ENCODE results near the gene TOM1. TPM values are rescaled to one million over a fixed set of nuclear protein-coding genes. Genes with fewer than 3 reads are reported as not detected.

The TOM1 gene
- total RNA-seq, 2 experiments from 2014 or later: 30.0 to 37.8 TPM

- ChIA-PET POLR2A (no interaction called here), CTCF (no interaction called here)
- H3K9me3 Mint-ChIP-seq: no peaks in the 10 kb centered on the region
- no peak overlapping the region for H3K27ac Mint-ChIP-seq
- no peaks in the 10 kb centered on the region for H3K27me3 Mint-ChIP-seq
- no peak overlapping the region for H3K4me3 Mint-ChIP-seq
- no peak for DNase-seq
- peaks cover 45% of the 10 kb centered on the region for H3K36me3 Mint-ChIP-seq (ENCODE audit: low read depth)
- H3K4me1 Mint-ChIP-seq: peaks cover 31% of the 10 kb centered on the region
Measured at GRCh38 chr22:35276019-35276418, 23.7 kb upstream of the TOM1 start.

GRCh38 chr22:35288116-35288515 is 11.6 kb upstream of the TOM1 start:
- Mint-ChIP-seq H3K27me3 (no peaks in the 10 kb centered on the region), H3K9me3 (no peaks in the 10 kb centered on the region), H3K36me3 (ENCODE audit: low read depth) (peaks cover 41% of the 10 kb centered on the region), H3K27ac (no peak overlapping the region), H3K4me3 (no peak overlapping the region), H3K4me1 (no peaks in the 10 kb centered on the region)
- CTCF ChIA-PET: interaction anchor here (1.3 kb wide), 1 partner anchor 11 kb away, joined by 3 read pairs; no protein-coding TSS in a partner anchor
- no peak for DNase-seq
- POLR2A ChIA-PET: no interaction called here

- Mint-ChIP-seq H3K27me3 (no peaks in the 10 kb centered on the region), H3K27ac (no peak overlapping the region), H3K9me3 (no peaks in the 10 kb centered on the region), H3K4me3 (no peak overlapping the region), H3K36me3 (ENCODE audit: low read depth) (peaks cover 39% of the 10 kb centered on the region), H3K4me1 (peaks cover under 1% of the 10 kb centered on the region)
- POLR2A ChIA-PET: no interaction called here
- no peak for DNase-seq
- CTCF ChIA-PET: no interaction called here
Measured at GRCh38 chr22:35292786-35293185, 6.9 kb upstream of the TOM1 start.

GRCh38 chr22:35296051-35296450 is 3.6 kb upstream of the TOM1 start:
- H3K4me1 Mint-ChIP-seq: peaks cover 10% of the 10 kb centered on the region
- H3K4me3 Mint-ChIP-seq: no peak overlapping the region
- POLR2A ChIA-PET: no interaction called here
- H3K36me3 Mint-ChIP-seq (ENCODE audit: low read depth): peaks cover 28% of the 10 kb centered on the region
- CTCF ChIA-PET: interaction anchor here (0.7 kb wide), 1 partner anchor 32 kb away, joined by 3 read pairs; no protein-coding TSS in a partner anchor
- no peak overlapping the region for H3K27ac Mint-ChIP-seq
- no peak for DNase-seq
- H3K9me3 Mint-ChIP-seq: no peaks in the 10 kb centered on the region
- H3K27me3 Mint-ChIP-seq: no peaks in the 10 kb centered on the region

DNA sequence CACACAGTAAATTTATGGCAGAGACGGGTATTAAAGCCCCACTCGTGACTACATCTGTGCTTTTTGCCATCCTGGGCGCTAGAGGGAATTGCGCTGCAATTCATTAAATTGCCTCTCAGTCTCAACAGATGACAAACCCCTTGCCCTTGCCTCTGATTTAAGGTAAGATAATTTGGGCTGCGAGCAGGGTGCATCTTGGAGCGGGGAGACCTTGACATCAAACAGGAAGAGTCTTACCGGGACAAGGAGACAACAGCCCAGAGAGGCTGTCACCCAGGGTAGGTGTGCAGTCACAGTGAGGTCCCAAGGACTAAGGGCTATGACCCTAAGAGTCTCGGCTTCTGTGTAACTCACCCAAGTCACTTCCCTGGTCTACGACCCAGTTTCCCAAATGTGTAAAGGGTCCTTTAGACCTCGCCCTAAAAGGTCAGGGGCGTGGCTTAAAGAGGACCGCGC is 449 bp upstream of the TOM1 start:
- no peak for DNase-seq
- ChIA-PET POLR2A (interaction anchor here (0.7 to 0.8 kb wide), 3 partner anchors 12 to 42 kb away, joined by 3 to 6 read pairs (median 6); partner anchors contain the start of gene HMGXB4), CTCF (interaction anchor here (1.0 to 1.8 kb wide), 5 partner anchors 9 to 35 kb away, joined by 3 to 5 read pairs (median 3); no protein-coding TSS in a partner anchor)
- Mint-ChIP-seq H3K27me3 (no peaks in the 10 kb centered on the region), H3K27ac (peak overlapping the region; percentile 94), H3K9me3 (no peaks in the 10 kb centered on the region), H3K4me3 (peak overlapping the region; percentile 92), H3K4me1 (peaks cover 29% of the 10 kb centered on the region), H3K36me3 (ENCODE audit: low read depth) (peaks cover 15% of the 10 kb centered on the region)

DNA sequence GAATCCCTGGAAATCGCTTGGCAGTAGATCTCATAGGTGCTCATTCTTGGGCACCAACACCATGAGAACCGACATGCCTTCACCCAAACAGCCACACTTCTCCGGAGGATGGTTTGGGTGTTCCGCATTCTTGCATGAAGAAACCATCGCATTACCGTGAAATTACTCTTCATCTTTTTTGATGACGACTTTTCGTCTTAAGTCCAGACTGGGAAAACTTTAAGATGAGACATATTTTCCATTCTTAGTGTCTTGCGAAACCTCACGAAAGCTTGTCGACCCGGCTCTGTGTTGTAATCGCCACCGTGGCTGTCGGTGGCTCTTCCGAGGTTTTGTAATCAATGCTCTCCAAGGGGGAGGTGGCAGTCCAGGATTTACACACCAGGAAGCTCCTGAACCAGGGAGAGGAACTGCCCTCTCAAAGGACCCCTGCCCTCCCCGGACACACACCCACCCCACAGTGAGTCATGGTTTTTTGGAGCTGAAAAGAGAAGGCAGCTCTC is 1.7 kb downstream of the TOM1 start:
- no peak overlapping the region for H3K27ac Mint-ChIP-seq
- H3K9me3 Mint-ChIP-seq: no peaks in the 10 kb centered on the region
- H3K4me3 Mint-ChIP-seq: peak overlapping the region; percentile 55
- peaks cover 41% of the 10 kb centered on the region for H3K4me1 Mint-ChIP-seq
- CTCF ChIA-PET: interaction anchor here (0.7 kb wide), 2 partner anchors 19 to 109 kb away, joined by 3 to 4 read pairs; no protein-coding TSS in a partner anchor
- POLR2A ChIA-PET: no interaction called here
- peaks cover 12% of the 10 kb centered on the region for H3K36me3 Mint-ChIP-seq (ENCODE audit: low read depth)
- no peaks in the 10 kb centered on the region for H3K27me3 Mint-ChIP-seq
- DNase-seq: no peak

DNA sequence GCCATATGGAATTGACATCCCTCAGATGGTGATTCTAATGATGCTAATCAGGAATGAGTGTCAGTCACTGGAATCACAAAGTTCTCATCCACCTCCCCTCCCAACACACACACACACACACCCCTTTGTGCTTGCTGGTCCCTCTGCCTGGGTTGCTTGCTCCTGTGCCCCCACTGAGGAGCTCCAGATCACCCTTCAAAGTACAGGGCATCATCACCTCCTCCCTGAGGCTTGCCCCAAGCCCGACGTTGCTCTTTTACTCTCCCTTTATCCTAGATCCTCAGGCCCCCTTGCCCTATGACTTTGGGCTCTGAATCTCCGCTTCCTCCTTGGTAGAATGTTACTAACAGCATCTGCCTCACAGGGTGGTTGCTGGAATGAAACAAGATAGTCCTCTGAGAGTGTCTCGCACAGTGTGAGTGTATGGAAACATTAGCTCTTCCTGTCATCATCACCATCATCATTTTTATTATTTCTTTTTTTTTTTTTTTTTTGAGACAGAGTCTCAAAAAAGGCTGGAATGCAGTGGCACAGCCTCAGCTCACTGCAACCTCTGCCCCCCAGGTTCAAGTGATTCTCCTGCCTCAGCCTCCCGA is 3.4 kb downstream of the TOM1 start:
- DNase-seq: no peak
- H3K9me3 Mint-ChIP-seq: no peaks in the 10 kb centered on the region
- H3K4me1 Mint-ChIP-seq: peaks cover 55% of the 10 kb centered on the region
- POLR2A ChIA-PET: no interaction called here
- H3K27me3 Mint-ChIP-seq: no peaks in the 10 kb centered on the region
- H3K27ac Mint-ChIP-seq: no peak overlapping the region
- H3K36me3 Mint-ChIP-seq (ENCODE audit: low read depth): peaks cover 8% of the 10 kb centered on the region
- H3K4me3 Mint-ChIP-seq: no peak overlapping the region
- CTCF ChIA-PET: interaction anchor here (0.6 to 0.7 kb wide), 3 partner anchors 10 to 114 kb away, joined by 3 to 5 read pairs (median 3); no protein-coding TSS in a partner anchor

GRCh38 chr22:35305525-35306070 is 5.9 kb downstream of the TOM1 start:
- Mint-ChIP-seq H3K4me1 (peaks cover 73% of the 10 kb centered on the region), H3K36me3 (ENCODE audit: low read depth) (peaks cover 8% of the 10 kb centered on the region), H3K27me3 (no peaks in the 10 kb centered on the region), H3K9me3 (no peaks in the 10 kb centered on the region), H3K4me3 (no peak overlapping the region), H3K27ac (peak overlapping the region; percentile 56)
- POLR2A ChIA-PET: no interaction called here
- CTCF ChIA-PET: interaction anchor here (0.6 to 1.2 kb wide), 2 partner anchors 19 to 25 kb away, joined by 3 to 4 read pairs; no protein-coding TSS in a partner anchor
- no peak for DNase-seq

DNA sequence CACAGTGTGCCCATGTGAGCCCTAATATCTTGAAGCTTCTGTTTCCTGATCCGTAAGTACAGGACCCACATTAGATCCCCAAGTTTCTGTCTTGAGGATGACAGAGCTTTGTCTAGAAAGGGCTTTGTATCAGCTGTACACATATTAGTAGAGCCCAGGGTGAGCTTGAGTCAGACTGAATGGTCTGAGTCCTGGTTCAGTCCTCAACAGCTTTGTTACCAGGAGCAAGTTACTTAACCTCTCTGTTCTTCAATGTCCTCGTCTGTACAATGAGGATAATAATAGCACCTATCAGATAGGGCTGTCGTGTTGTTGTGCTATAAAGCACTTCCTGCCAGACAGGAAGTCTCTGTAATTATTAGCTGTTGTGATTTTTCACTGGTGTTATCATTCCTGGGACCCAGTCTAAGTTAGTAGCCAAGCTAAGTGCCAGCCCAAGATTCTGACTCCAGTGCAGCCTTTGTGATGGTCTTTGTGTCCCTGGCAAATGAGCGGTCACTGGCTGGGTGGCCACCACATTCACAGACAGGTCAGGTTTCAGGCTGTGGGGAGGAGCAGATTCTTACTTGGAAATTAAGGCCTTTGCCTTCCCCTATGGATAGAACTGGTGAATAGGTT is 6.8 kb downstream of the TOM1 start:
- no peak for DNase-seq
- Mint-ChIP-seq H3K27ac (peak overlapping the region; percentile 72), H3K9me3 (no peaks in the 10 kb centered on the region), H3K4me3 (no peak overlapping the region), H3K36me3 (ENCODE audit: low read depth) (peaks cover 8% of the 10 kb centered on the region), H3K4me1 (peaks cover 76% of the 10 kb centered on the region), H3K27me3 (no peaks in the 10 kb centered on the region)
- POLR2A ChIA-PET: no interaction called here
- CTCF ChIA-PET: interaction anchor here (0.5 to 1.5 kb wide), 3 partner anchors 16 to 18 kb away, joined by 3 to 4 read pairs (median 3); no protein-coding TSS in a partner anchor

DNA sequence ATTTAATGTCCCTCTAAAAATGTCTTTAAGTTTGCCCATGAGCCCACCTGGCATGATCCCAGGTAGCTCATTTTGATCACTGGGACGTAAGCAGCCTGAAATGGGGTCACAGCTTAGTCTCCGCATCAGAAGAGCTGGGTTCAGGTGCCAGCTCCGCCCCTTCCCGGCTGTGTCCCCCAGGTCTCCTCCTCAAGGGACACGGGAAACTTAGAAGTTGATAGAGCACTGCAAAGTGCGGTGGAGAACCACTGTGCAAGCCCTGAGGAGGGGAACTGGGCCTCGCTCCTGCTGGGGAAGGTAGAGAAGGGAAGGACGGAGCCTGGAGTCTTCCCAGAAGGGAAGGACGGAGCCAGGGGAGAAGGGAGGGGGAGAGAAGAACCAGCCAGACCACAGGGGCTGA is 7.7 kb downstream of the TOM1 start:
- POLR2A ChIA-PET: no interaction called here
- Mint-ChIP-seq H3K36me3 (ENCODE audit: low read depth) (peaks cover 8% of the 10 kb centered on the region), H3K27me3 (no peaks in the 10 kb centered on the region), H3K4me3 (no peak overlapping the region), H3K27ac (peak overlapping the region; percentile 78), H3K9me3 (no peaks in the 10 kb centered on the region), H3K4me1 (peaks cover 79% of the 10 kb centered on the region)
- CTCF ChIA-PET: interaction anchor here (0.6 to 1.5 kb wide), 2 partner anchors 15 to 236 kb away, joined by 4 to 6 read pairs; no protein-coding TSS in a partner anchor
- no peak for DNase-seq

DNA sequence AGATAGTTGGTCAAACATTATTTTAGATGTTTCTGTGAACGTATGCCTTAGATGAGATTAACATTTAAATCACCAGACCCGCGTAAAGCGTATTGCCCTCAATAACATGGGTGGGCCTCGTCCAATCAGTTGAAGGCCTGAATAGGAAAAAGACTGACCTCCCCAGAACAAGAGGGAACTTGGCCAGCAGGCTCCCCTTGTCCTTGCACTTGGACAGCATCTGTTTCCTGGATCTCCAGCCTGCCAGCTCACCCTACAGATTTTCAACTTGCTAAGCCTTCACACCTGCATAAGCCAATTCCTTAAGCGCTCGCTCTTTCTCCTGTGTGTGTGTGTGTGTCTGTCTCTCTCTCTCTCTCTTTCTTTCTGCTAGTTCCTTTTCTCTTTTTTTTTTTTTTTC is 8.2 kb downstream of the TOM1 start:
- Mint-ChIP-seq H3K36me3 (ENCODE audit: low read depth) (peaks cover 8% of the 10 kb centered on the region), H3K27me3 (no peaks in the 10 kb centered on the region), H3K9me3 (no peaks in the 10 kb centered on the region), H3K4me3 (no peak overlapping the region), H3K27ac (peak overlapping the region; percentile 90), H3K4me1 (peaks cover 81% of the 10 kb centered on the region)
- CTCF ChIA-PET: interaction anchor here (0.6 kb wide), 1 partner anchor 236 kb away, joined by 6 read pairs; no protein-coding TSS in a partner anchor
- POLR2A ChIA-PET: no interaction called here
- no peak for DNase-seq

DNA sequence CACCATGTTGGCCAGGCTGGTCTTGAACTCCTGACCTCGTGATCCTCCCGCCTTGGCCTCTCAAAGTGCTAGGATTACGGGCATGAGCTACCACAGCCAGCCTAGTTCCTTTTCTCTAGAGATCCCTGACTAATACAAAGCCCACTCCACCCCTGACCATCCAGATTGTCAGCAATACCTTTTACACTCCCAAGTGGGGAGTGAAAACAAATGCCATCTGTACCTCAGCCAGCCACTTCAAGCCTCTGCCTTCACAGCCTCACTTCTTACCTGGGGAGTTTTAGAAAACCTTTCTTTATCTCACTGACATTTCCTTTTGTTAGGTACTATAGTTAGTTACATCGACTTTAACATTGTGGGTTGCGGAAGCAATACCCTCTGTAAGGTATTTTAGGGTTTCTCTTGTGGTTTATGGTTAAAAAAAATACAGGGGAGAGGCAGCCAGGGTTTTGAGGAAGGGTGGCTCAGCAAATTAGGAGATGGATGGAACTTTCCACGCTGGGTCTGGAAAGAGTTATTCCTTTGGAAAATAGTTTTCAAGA is 8.9 kb downstream of the TOM1 start:
- peaks cover 4% of the 10 kb centered on the region for H3K36me3 Mint-ChIP-seq (ENCODE audit: low read depth)
- no peak for DNase-seq
- CTCF ChIA-PET: no interaction called here
- no peak overlapping the region for H3K4me3 Mint-ChIP-seq
- H3K9me3 Mint-ChIP-seq: no peaks in the 10 kb centered on the region
- POLR2A ChIA-PET: no interaction called here
- peak overlapping the region; percentile 90 for H3K27ac Mint-ChIP-seq
- H3K4me1 Mint-ChIP-seq: peaks cover 81% of the 10 kb centered on the region
- no peaks in the 10 kb centered on the region for H3K27me3 Mint-ChIP-seq
